ENCODE measurements around the gene SELP.
A peak's percentile ranks its signal among the peaks of the same experiment; 100 is the strongest.

The SELP gene

GRCh38 chr1:169572187-169572586 is 57.7 kb downstream of the SELP start:
- Histone ChIP-seq H3K36me3 (ENCODE audit: control insufficient read depth, insufficient read depth, low read length) (no peaks in the 10 kb centered on the region), H2BK5ac (ENCODE audit: low read length) (no peak overlapping the region), H3K27me3 (ENCODE audit: insufficient read depth, low read length, poor library complexity) (no peaks in the 10 kb centered on the region), H3K79me1 (ENCODE audit: low read length) (no peaks in the 10 kb centered on the region), H3K23ac (ENCODE audit: low read length) (no peak overlapping the region), H2AK5ac (ENCODE audit: low read length) (no peak overlapping the region), H3K9ac (ENCODE audit: low read length) (no peak overlapping the region), H2BK120ac (ENCODE audit: low read depth, low read length) (no peak overlapping the region), H3K4me1 (ENCODE audit: control insufficient read depth, low read depth, low read length) (no peaks in the 10 kb centered on the region), H3K27ac (ENCODE audit: low read depth, low read length) (no peak overlapping the region), H2BK15ac (replicated peaks; ENCODE audit: low read depth) (no peak overlapping the region), H3K4me3 (ENCODE audit: low read length) (no peak overlapping the region), H3K4me2 (ENCODE audit: low read length) (no peak overlapping the region), H4K5ac (ENCODE audit: low read length) (no peak overlapping the region), H3K79me2 (ENCODE audit: control insufficient read depth, insufficient read depth, low read length) (no peaks in the 10 kb centered on the region), H3K18ac (ENCODE audit: low read length) (no peak overlapping the region), H3K56ac (ENCODE audit: low read length) (no peak overlapping the region), H3K4ac (ENCODE audit: low read depth, low read length) (no peak overlapping the region), H4K8ac (ENCODE audit: low read depth, low read length) (no peak overlapping the region)
- peak; percentile 88 for DNase-seq
- WGBS (ENCODE audit: extremely low coverage, insufficient coverage, low lambda C conversion rate): no CpG with 5 or more reads among the region's 1 CpG

DNA sequence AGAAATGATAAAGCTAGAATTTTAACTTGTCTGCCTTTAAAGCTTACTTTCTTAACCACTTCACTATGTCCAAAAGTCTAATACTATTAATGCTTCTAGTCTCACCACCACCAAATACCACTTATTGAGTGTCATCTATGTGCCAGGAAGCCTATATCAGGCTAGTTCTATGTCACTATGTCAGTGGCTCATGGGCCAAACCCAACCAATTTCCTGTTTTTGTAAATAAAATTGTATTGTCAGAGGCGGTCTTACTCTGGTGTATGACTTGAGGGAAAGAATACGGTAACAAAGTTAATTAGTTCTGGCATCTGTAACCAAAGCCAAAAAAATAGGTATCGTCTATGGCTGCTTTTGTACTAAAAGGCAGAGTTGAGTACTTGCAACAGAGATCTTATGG is 58.5 kb downstream of the SELP start:
- Histone ChIP-seq H3K18ac (ENCODE audit: low read length) (no peak overlapping the region), H3K23ac (ENCODE audit: low read length) (no peak overlapping the region), H4K8ac (ENCODE audit: low read depth, low read length) (no peak overlapping the region), H3K4me2 (ENCODE audit: low read length) (no peak overlapping the region), H3K9ac (ENCODE audit: low read length) (no peak overlapping the region), H3K4me3 (ENCODE audit: low read length) (no peak overlapping the region), H2BK5ac (ENCODE audit: low read length) (no peak overlapping the region), H3K36me3 (ENCODE audit: control insufficient read depth, insufficient read depth, low read length) (no peaks in the 10 kb centered on the region), H2BK120ac (ENCODE audit: low read depth, low read length) (no peak overlapping the region), H3K27ac (ENCODE audit: low read depth, low read length) (no peak overlapping the region), H3K4ac (ENCODE audit: low read depth, low read length) (no peak overlapping the region), H4K5ac (ENCODE audit: low read length) (no peak overlapping the region), H3K4me1 (ENCODE audit: control insufficient read depth, low read depth, low read length) (no peaks in the 10 kb centered on the region), H2AK5ac (ENCODE audit: low read length) (no peak overlapping the region), H3K79me2 (ENCODE audit: control insufficient read depth, insufficient read depth, low read length) (no peaks in the 10 kb centered on the region), H3K27me3 (ENCODE audit: insufficient read depth, low read length, poor library complexity) (no peaks in the 10 kb centered on the region), H2BK15ac (replicated peaks; ENCODE audit: low read depth) (no peak overlapping the region), H3K56ac (ENCODE audit: low read length) (no peak overlapping the region), H3K79me1 (ENCODE audit: low read length) (no peaks in the 10 kb centered on the region)
- no CpG with 5 or more reads among the region's 3 CpGs for WGBS (ENCODE audit: extremely low coverage, insufficient coverage, low lambda C conversion rate)
- no peak for DNase-seq

- no peaks in the 10 kb centered on the region for H3K4me1 ChIP-seq (ENCODE audit: control insufficient read depth, low read depth, low read length)
- no peak overlapping the region for H4K5ac ChIP-seq (ENCODE audit: low read length)
- H3K27me3 ChIP-seq (ENCODE audit: insufficient read depth, low read length, poor library complexity): no peaks in the 10 kb centered on the region
- no peak overlapping the region for H3K18ac ChIP-seq (ENCODE audit: low read length)
- no peak for DNase-seq
- H3K4ac ChIP-seq (ENCODE audit: low read depth, low read length): no peak overlapping the region
- no peak overlapping the region for H3K4me2 ChIP-seq (ENCODE audit: low read length)
- WGBS (ENCODE audit: extremely low coverage, insufficient coverage, low lambda C conversion rate): no CpG with 5 or more reads among the region's 1 CpG
- no peak overlapping the region for H3K4me3 ChIP-seq (ENCODE audit: low read length)
- no peaks in the 10 kb centered on the region for H3K79me2 ChIP-seq (ENCODE audit: control insufficient read depth, insufficient read depth, low read length)
- no peak overlapping the region for H3K56ac ChIP-seq (ENCODE audit: low read length)
- H4K8ac ChIP-seq (ENCODE audit: low read depth, low read length): no peak overlapping the region
- no peak overlapping the region for H2BK120ac ChIP-seq (ENCODE audit: low read depth, low read length)
- H3K27ac ChIP-seq (ENCODE audit: low read depth, low read length): no peak overlapping the region
- H2AK5ac ChIP-seq (ENCODE audit: low read length): no peak overlapping the region
- no peak overlapping the region for H2BK5ac ChIP-seq (ENCODE audit: low read length)
- no peak overlapping the region for H3K23ac ChIP-seq (ENCODE audit: low read length)
- H2BK15ac ChIP-seq (replicated peaks; ENCODE audit: low read depth): no peak overlapping the region
- no peak overlapping the region for H3K9ac ChIP-seq (ENCODE audit: low read length)
- no peaks in the 10 kb centered on the region for H3K79me1 ChIP-seq (ENCODE audit: low read length)
- H3K36me3 ChIP-seq (ENCODE audit: control insufficient read depth, insufficient read depth, low read length): no peaks in the 10 kb centered on the region
These were observed 59.8 kb downstream of the SELP start for GRCh38 chr1:169570172-169570574.

DNA sequence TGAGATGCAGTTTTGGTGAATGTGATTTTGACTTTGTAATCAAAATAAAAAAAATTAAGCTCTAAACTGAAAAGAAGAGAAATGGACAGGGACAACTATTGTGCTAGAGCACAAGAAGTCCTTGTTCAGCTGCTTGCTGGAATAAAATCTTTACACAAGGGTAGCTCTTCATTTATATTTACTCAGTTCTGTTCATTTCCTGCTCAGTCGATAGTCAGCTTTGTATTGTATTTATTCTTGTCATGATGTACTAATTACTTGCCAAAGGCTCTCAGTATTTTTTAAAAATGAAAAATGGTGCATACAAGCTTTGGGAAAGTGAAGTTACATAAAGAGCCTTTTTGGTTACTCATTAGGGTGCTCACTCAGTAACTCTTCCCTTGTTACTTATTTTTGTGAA is 61.4 kb downstream of the SELP start:
- no peak overlapping the region for H3K23ac ChIP-seq (ENCODE audit: low read length)
- no peak overlapping the region for H3K4ac ChIP-seq (ENCODE audit: low read depth, low read length)
- H4K5ac ChIP-seq (ENCODE audit: low read length): no peak overlapping the region
- no peak overlapping the region for H2AK5ac ChIP-seq (ENCODE audit: low read length)
- H3K9ac ChIP-seq (ENCODE audit: low read length): no peak overlapping the region
- no peaks in the 10 kb centered on the region for H3K79me2 ChIP-seq (ENCODE audit: control insufficient read depth, insufficient read depth, low read length)
- no peak overlapping the region for H2BK120ac ChIP-seq (ENCODE audit: low read depth, low read length)
- no peak for DNase-seq
- H3K79me1 ChIP-seq (ENCODE audit: low read length): no peaks in the 10 kb centered on the region
- H4K8ac ChIP-seq (ENCODE audit: low read depth, low read length): no peak overlapping the region
- no peak overlapping the region for H2BK15ac ChIP-seq (replicated peaks; ENCODE audit: low read depth)
- H3K4me2 ChIP-seq (ENCODE audit: low read length): no peak overlapping the region
- H3K27me3 ChIP-seq (ENCODE audit: insufficient read depth, low read length, poor library complexity): no peaks in the 10 kb centered on the region
- no peak overlapping the region for H3K4me3 ChIP-seq (ENCODE audit: low read length)
- H3K27ac ChIP-seq (ENCODE audit: low read depth, low read length): no peak overlapping the region
- H3K18ac ChIP-seq (ENCODE audit: low read length): no peak overlapping the region
- H3K56ac ChIP-seq (ENCODE audit: low read length): no peak overlapping the region
- H3K36me3 ChIP-seq (ENCODE audit: control insufficient read depth, insufficient read depth, low read length): no peaks in the 10 kb centered on the region
- no peak overlapping the region for H2BK5ac ChIP-seq (ENCODE audit: low read length)
- no peaks in the 10 kb centered on the region for H3K4me1 ChIP-seq (ENCODE audit: control insufficient read depth, low read depth, low read length)
- no CpG with 5 or more reads among the region's 1 CpG for WGBS (ENCODE audit: extremely low coverage, insufficient coverage, low lambda C conversion rate)

DNA sequence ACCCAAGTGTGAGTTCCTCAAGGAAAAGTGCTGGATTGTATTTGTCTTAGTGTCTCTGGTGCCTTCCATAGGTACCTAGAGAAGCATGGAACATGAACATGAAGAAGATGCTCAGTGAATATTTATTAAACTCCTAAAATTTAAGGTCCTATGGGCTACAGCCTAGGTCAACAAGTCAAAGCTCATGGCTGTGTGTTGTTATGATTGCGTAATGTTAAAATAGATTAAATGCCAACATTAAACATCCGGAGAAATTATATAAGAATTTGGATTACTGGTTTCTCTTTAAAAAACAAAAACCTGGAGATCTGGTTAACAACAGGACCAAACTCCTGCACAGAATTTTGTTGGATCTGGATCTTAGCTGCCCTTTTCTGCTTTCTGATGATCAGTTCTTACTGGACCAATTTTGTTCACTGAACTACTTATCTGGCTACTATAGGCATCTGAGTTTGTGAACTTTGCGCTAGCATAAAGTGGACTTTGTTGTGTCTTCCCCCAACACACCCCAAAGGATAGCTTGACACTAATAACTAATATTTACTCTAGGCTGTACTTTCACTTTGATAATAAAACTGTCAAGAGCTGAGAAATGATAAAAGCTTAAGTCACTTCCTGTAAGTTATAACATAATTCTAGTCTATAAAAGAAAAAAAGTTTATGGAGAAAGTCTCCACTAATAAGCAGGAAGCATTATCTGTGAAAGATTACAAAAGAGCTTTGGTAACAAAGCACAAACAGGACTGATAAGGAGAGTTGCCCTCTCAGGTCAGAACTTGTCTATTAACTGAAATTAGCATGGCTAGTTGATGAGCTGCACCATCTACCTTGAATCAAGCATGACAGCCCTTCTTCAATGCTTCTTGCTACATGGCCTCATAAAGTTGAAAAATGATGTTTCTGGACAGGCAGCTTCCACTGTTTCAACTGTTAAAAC is 64.3 kb downstream of the SELP start:
- no peak overlapping the region for H3K4me3 ChIP-seq (ENCODE audit: low read length)
- H3K18ac ChIP-seq (ENCODE audit: low read length): no peak overlapping the region

DNA sequence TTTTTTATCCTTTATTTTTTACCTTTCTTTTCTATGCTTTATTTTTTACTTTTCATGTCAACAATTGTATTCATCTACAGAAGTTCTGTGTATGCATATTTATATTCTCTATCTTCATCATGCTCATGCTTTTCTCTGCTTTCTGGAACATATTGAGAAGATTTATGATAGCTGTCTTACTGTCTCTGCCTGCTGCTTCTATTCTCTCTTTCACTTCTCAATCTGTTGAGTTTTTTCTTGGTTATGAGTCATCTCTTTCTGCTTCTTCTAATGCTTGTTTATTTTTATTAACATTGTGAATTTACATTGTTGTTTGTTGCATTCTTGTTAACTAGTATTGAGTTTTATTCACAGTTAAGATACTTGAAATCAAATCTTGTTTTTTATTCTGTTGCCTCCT is 66.3 kb downstream of the SELP start:
- no peaks in the 10 kb centered on the region for H3K27me3 ChIP-seq (ENCODE audit: insufficient read depth, low read length, poor library complexity)
- no peak overlapping the region for H2BK120ac ChIP-seq (ENCODE audit: low read depth, low read length)
- no peaks in the 10 kb centered on the region for H3K79me2 ChIP-seq (ENCODE audit: control insufficient read depth, insufficient read depth, low read length)
- no peak overlapping the region for H2BK5ac ChIP-seq (ENCODE audit: low read length)
- H3K4me2 ChIP-seq (ENCODE audit: low read length): no peak overlapping the region
- no peak overlapping the region for H2BK15ac ChIP-seq (replicated peaks; ENCODE audit: low read depth)
- no peak overlapping the region for H3K4ac ChIP-seq (ENCODE audit: low read depth, low read length)
- no peaks in the 10 kb centered on the region for H3K79me1 ChIP-seq (ENCODE audit: low read length)
- no peak overlapping the region for H3K18ac ChIP-seq (ENCODE audit: low read length)
- DNase-seq: no peak
- no peaks in the 10 kb centered on the region for H3K4me1 ChIP-seq (ENCODE audit: control insufficient read depth, low read depth, low read length)
- no peak overlapping the region for H3K27ac ChIP-seq (ENCODE audit: low read depth, low read length)
- H4K8ac ChIP-seq (ENCODE audit: low read depth, low read length): no peak overlapping the region
- no peak overlapping the region for H3K56ac ChIP-seq (ENCODE audit: low read length)
- H3K4me3 ChIP-seq (ENCODE audit: low read length): no peak overlapping the region
- no peak overlapping the region for H2AK5ac ChIP-seq (ENCODE audit: low read length)
- H3K36me3 ChIP-seq (ENCODE audit: control insufficient read depth, insufficient read depth, low read length): no peaks in the 10 kb centered on the region
- no peak overlapping the region for H3K23ac ChIP-seq (ENCODE audit: low read length)
- no peak overlapping the region for H4K5ac ChIP-seq (ENCODE audit: low read length)
- no peak overlapping the region for H3K9ac ChIP-seq (ENCODE audit: low read length)

More for the DNA sequence above, 64.3 kb downstream of the SELP start:
- Histone ChIP-seq H4K5ac (ENCODE audit: low read length) (no peak overlapping the region), H3K79me2 (ENCODE audit: control insufficient read depth, insufficient read depth, low read length) (no peaks in the 10 kb centered on the region), H3K79me1 (ENCODE audit: low read length) (no peaks in the 10 kb centered on the region), H2BK5ac (ENCODE audit: low read length) (no peak overlapping the region), H3K9ac (ENCODE audit: low read length) (no peak overlapping the region), H3K27ac (ENCODE audit: low read depth, low read length) (no peak overlapping the region), H3K4me1 (ENCODE audit: control insufficient read depth, low read depth, low read length) (no peaks in the 10 kb centered on the region), H2BK120ac (ENCODE audit: low read depth, low read length) (no peak overlapping the region), H3K36me3 (ENCODE audit: control insufficient read depth, insufficient read depth, low read length) (no peaks in the 10 kb centered on the region), H3K4me2 (ENCODE audit: low read length) (no peak overlapping the region), H2BK15ac (replicated peaks; ENCODE audit: low read depth) (no peak overlapping the region), H3K4ac (ENCODE audit: low read depth, low read length) (no peak overlapping the region), H3K56ac (ENCODE audit: low read length) (no peak overlapping the region), H4K8ac (ENCODE audit: low read depth, low read length) (no peak overlapping the region), H3K23ac (ENCODE audit: low read length) (no peak overlapping the region), H2AK5ac (ENCODE audit: low read length) (no peak overlapping the region), H3K27me3 (ENCODE audit: insufficient read depth, low read length, poor library complexity) (no peaks in the 10 kb centered on the region)
- WGBS (ENCODE audit: extremely low coverage, insufficient coverage, low lambda C conversion rate): no CpG with 5 or more reads among the region's 3 CpGs
- no peak for DNase-seq

Measured in mesendoderm (in vitro differentiated cells).